GM04503 (cell line): ENCODE data around the gene BEST2.

Source experiments
- DNase-seq: peaks from one replicate; pipeline ENCODE4 v3.0.0-alpha.2; 2012; ENCODE audit warnings: low read depth

Gene BEST2

DNA sequence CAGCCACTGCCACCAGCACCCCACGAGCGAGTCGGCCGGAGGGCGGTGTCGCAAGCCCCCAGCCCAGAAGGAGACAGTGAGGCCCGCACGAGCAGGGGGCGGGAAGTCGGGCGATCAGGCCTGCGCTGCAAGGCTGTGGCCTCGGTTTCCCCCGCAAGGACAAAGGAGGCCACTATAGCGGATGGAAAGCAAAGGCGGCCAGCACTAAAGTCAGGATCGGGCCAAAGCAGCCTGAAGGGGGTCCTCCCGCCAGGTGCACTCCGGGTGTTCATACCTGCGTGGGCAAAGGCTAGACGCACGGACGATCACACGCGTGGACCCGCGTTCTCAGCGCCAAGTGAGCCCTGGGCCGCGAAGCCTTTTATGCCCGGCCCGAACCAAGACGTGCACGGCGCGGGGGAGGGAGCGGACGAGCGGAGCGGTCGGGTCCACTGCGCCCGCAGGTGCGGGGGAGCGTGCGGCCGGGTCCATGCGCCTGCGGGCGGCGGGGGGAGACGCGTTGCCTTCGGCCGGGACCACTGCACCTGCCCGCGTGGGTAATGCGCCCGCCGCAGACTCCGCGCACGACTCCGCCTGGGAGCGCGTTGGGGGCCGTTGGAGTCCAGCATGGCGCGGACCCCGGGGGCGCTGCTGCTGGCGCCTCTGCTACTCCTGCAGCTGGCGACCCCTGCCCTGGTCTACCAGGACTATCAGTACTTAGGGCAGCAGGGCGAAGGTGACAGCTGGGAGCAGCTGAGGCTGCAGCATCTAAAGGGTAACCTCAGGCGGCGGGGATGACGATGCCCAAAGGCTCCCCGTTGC is 50.1 kb downstream of the BEST2 start, which contains the start of the genes PRDX2 and THSD8:
PRDX2 (minus strand) TSS at position 335 of the 801 bp plus-strand sequence. CDS start 539 bp downstream, outside the sequence.
THSD8 (plus strand) TSS at position 604 of the 801 bp plus-strand sequence; CDS start at position 607, 3 bp downstream.
- no peak for DNase-seq

DNA sequence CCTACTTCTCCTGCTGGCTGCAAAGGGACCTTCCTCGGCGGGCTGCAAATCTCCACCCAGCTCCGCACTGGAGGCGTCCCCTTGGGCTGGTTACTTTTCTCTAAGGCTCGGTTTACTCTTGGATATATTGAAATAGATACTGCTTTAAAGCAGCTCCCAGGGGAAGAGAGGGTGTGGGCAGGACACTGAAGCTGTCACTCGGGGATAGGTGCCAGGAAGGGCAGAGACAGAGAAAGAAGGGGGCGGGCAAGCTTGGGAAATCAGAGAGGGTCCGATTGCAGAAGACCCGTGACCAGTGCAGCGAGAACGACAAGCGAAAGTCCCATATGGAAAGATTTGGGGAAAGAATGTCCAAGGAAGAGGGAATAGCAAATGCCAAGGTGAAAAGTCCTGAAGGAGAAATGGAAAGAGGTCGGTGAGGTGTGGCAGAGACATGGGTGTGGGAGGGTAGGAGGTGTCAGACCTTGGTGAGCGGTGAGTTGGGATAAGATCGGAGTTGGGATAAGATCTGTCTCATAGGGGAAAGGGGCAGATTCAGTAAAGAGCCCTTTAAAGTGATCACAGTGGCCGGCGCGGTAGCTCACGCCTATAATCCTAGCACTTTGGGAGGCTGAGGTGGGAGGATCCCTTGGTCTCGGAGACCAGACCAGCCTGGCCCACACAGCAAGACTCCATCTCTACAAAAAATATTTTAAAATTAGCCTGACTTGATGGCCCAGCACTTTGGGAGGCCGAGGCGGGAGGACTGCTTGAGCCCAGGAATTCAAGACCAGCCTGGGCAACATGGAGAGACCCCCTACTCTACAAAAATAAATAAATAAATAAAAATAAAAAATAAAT is 50.9 kb downstream of the BEST2 start:
- DNase-seq, result no peak

DNA sequence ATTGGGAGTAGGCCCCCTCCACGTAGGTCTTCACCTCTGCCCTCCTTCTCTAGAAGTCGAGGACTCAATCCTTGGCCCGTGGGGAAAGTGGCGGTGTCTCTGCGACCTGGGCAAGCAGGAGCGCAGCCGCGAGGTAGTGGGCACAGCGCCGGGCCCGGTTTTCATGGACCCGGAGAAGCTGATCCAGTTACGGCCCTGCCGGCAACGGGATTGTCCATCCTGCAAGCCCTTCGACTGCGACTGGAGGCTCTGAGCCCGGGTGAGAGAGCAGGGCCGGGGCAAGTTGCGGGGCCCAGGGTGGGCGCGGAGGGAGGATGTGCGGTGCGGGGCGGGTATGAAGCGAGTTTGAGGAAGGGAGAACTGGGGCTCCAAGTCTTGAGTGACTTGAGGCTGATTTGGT is 52.5 kb downstream of the BEST2 start:
- no peak for DNase-seq

DNA sequence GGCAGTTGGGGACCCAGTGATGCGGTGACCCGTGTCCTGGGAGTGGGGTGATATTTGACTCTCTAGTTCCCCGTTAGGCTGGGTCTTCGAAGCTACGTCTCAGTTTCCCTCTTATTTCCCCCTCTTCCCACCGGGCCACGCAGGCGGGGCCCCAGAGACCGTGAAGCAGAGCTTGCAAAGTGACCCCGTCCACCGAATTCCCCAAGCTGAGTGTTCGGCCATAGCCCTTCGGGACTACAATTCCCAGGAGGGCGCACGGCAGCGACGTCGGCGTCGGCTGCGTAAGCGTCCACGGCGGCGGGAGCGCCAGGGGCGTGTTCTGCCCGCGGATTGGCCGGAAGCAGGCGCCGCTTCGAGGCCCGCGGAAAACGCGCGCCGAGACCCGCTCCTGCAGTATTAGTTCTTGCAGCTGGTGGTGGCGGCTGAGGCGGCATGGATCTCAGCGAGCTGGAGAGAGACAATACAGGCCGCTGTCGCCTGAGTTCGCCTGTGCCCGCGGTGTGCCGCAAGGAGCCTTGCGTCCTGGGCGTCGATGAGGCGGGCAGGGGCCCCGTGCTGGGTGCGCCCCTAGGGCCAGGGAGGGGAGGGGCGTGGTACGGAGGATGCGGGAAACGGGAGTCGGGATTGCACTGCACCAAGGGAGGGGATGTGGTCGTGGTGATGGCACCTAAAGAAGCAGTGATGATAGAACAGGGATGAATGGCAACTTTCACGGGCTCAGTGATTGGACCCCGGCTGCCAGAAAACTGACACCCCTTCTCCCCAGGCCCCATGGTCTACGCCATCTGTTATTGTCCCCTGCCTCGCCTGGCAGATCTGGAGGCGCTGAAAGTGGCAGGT is 54.9 kb downstream of the BEST2 start, which contains the start of gene RNASEH2A:
RNASEH2A (plus strand) TSS at position 343 of the 840 bp plus-strand sequence; CDS start at position 433, 90 bp downstream.
- peak; percentile 43 for DNase-seq
